Embryonic facial prominence (tissue), 1 donor: ENCODE measurements around the gene DOP1A.

ENCODE experiments used
- DNase-seq: peaks from one replicate; pipeline ENCODE4 v3.0.0-alpha.2; 2016; ENCODE audit errors: extremely low spot score

Gene DOP1A

GRCh38 chr6:83083476-83083875 lies 16.0 kb downstream of the DOP1A start:
- no peak for DNase-seq

GRCh38 chr6:83086751-83087150 lies 19.3 kb downstream of the DOP1A start:
- DNase-seq, result no peak

- DNase-seq, result no peak
Observed at GRCh38 chr6:83092756-83093399, 25.4 kb downstream of the DOP1A start.

- DNase-seq, result no peak
Observed at GRCh38 chr6:83096791-83097190, 29.3 kb downstream of the DOP1A start.

GRCh38 chr6:83097204-83097603 lies 29.7 kb downstream of the DOP1A start:
- DNase-seq, result no peak

GRCh38 chr6:83097675-83098074 lies 30.2 kb downstream of the DOP1A start:
- DNase-seq, result no peak

- no peak for DNase-seq
Observed at GRCh38 chr6:83098589-83098988, 31.1 kb downstream of the DOP1A start.

- DNase-seq, result no peak
Observed at GRCh38 chr6:83108378-83108777, 40.9 kb downstream of the DOP1A start.

- no peak for DNase-seq
Observed at GRCh38 chr6:83113258-83113657, 45.8 kb downstream of the DOP1A start.

- no peak for DNase-seq
Observed at GRCh38 chr6:83114164-83114563, 46.7 kb downstream of the DOP1A start.

- no peak for DNase-seq
Observed at GRCh38 chr6:83117802-83118201, 50.3 kb downstream of the DOP1A start.

- DNase-seq, result no peak
Observed at GRCh38 chr6:83119742-83120300, 52.4 kb downstream of the DOP1A start.

GRCh38 chr6:83124553-83124952 lies 57.1 kb downstream of the DOP1A start:
- no peak for DNase-seq

- DNase-seq, result no peak
Observed at GRCh38 chr6:83125425-83125824, 58.0 kb downstream of the DOP1A start.

GRCh38 chr6:83126223-83126622 lies 58.8 kb downstream of the DOP1A start:
- DNase-seq, result no peak

- no peak for DNase-seq
Observed at GRCh38 chr6:83126807-83127206, 59.3 kb downstream of the DOP1A start.

- no peak for DNase-seq
Observed at GRCh38 chr6:83127258-83127657, 59.8 kb downstream of the DOP1A start.

GRCh38 chr6:83127976-83128375 lies 60.5 kb downstream of the DOP1A start:
- no peak for DNase-seq

- DNase-seq, result no peak
Observed at GRCh38 chr6:83132121-83132520, 64.7 kb downstream of the DOP1A start.

- no peak for DNase-seq
Observed at GRCh38 chr6:83138118-83138722, 70.7 kb downstream of the DOP1A start.

GRCh38 chr6:83138758-83139157 lies 71.3 kb downstream of the DOP1A start:
- no peak for DNase-seq

- DNase-seq, result no peak
Observed at GRCh38 chr6:83151114-83151513, 83.6 kb downstream of the DOP1A start.

GRCh38 chr6:83152913-83153312 lies 85.4 kb downstream of the DOP1A start:
- DNase-seq, result no peak
